Fibroblast of skin of right biceps (primary cell): Measurements from ENCODE around the gene PIGQ.

Experiments
- DNase-seq: peaks from one replicate; pipeline ENCODE4 v3.0.0-alpha.2; 2013

The PIGQ gene

GRCh38 chr16:569445-570254, at the start of gene PIGQ:
TSS of gene PIGQ (plus strand) at chr16:569968. CDS start at chr16:574075, 4,107 bp downstream.
- peak; percentile 66 for DNase-seq

GRCh38 chr16:520847-521246, 48.9 kb upstream of the PIGQ start:
- no peak for DNase-seq

GRCh38 chr16:521381-522210, 48.2 kb upstream of the PIGQ start:
- no peak for DNase-seq

- no peak for DNase-seq
Observed at GRCh38 chr16:522320-523096, 47.3 kb upstream of the PIGQ start.

- DNase-seq = no peak
Observed at GRCh38 chr16:523097-523741, 46.5 kb upstream of the PIGQ start.

GRCh38 chr16:524274-525040, 45.3 kb upstream of the PIGQ start:
- no peak for DNase-seq

GRCh38 chr16:525123-525519, 44.6 kb upstream of the PIGQ start:
- DNase-seq = no peak

- peak; percentile 85 for DNase-seq
Observed at GRCh38 chr16:525520-526180, 44.1 kb upstream of the PIGQ start.

- peak; percentile 25 for DNase-seq
Observed at GRCh38 chr16:526181-527014, 43.4 kb upstream of the PIGQ start.

- peak; percentile 86 for DNase-seq
Observed at GRCh38 chr16:527015-527903, 42.5 kb upstream of the PIGQ start, which contains the start of gene CAPN15. TSS of gene CAPN15 (plus strand) at chr16:527712. CDS start at chr16:546839, 19,127 bp downstream.

- DNase-seq = peak; percentile 62
Observed at GRCh38 chr16:528111-529011, 41.4 kb upstream of the PIGQ start.

GRCh38 chr16:529012-529575, 40.7 kb upstream of the PIGQ start:
- no peak for DNase-seq

- DNase-seq = no peak
Observed at GRCh38 chr16:530111-530817, 39.5 kb upstream of the PIGQ start.

- DNase-seq = no peak
Observed at GRCh38 chr16:531494-532125, 38.2 kb upstream of the PIGQ start.

- no peak for DNase-seq
Observed at GRCh38 chr16:533391-534123, 36.2 kb upstream of the PIGQ start.

GRCh38 chr16:534135-534534, 35.6 kb upstream of the PIGQ start:
- DNase-seq = no peak
